ENCODE results near the gene ABCC4.
A peak's percentile ranks its signal among the peaks of the same experiment; 100 is the strongest.

ABCC4 gene

GRCh38 chr13:95256091-95256490 lies 45.2 kb downstream of the ABCC4 start:
- no peak for DNase-seq

GRCh38 chr13:95255072-95255732 lies 46.0 kb downstream of the ABCC4 start:
- no peak for DNase-seq

GRCh38 chr13:95254339-95254738 lies 46.9 kb downstream of the ABCC4 start:
- no peak for DNase-seq

- no peak for DNase-seq
Observed at GRCh38 chr13:95253033-95253432, 48.2 kb downstream of the ABCC4 start.

GRCh38 chr13:95251641-95252040 lies 49.6 kb downstream of the ABCC4 start:
- no peak for DNase-seq

- no peak for DNase-seq
Observed at GRCh38 chr13:95250961-95251360, 50.3 kb downstream of the ABCC4 start.

- DNase-seq, result no peak
Observed at GRCh38 chr13:95248953-95249352, 52.3 kb downstream of the ABCC4 start.

GRCh38 chr13:95247852-95248251 lies 53.4 kb downstream of the ABCC4 start:
- no peak for DNase-seq

- no peak for DNase-seq
Observed at GRCh38 chr13:95247171-95247570, 54.1 kb downstream of the ABCC4 start.

- DNase-seq, result no peak
Observed at GRCh38 chr13:95246292-95247082, 54.8 kb downstream of the ABCC4 start.

GRCh38 chr13:95245071-95245470 lies 56.2 kb downstream of the ABCC4 start:
- DNase-seq, result no peak

GRCh38 chr13:95243207-95243606 lies 58.0 kb downstream of the ABCC4 start:
- peak in 6 of 14 donors; percentile 14 to 36 (median 32) for DNase-seq

- no peak for DNase-seq
Observed at GRCh38 chr13:95241321-95241720, 59.9 kb downstream of the ABCC4 start.

- DNase-seq, result no peak
Observed at GRCh38 chr13:95239283-95239682, 62.0 kb downstream of the ABCC4 start.

- DNase-seq, result no peak
Observed at GRCh38 chr13:95237310-95237870, 63.9 kb downstream of the ABCC4 start.

GRCh38 chr13:95236774-95237173 lies 64.5 kb downstream of the ABCC4 start:
- DNase-seq, result no peak

- no peak for DNase-seq
Observed at GRCh38 chr13:95235974-95236373, 65.3 kb downstream of the ABCC4 start.

- DNase-seq, result no peak
Observed at GRCh38 chr13:95235199-95235756, 66.0 kb downstream of the ABCC4 start.

- no peak for DNase-seq
Observed at GRCh38 chr13:95234242-95234641, 67.0 kb downstream of the ABCC4 start.

GRCh38 chr13:95233026-95233635 lies 68.1 kb downstream of the ABCC4 start:
- no peak for DNase-seq

GRCh38 chr13:95231393-95231792 lies 69.9 kb downstream of the ABCC4 start:
- DNase-seq, result no peak

- no peak for DNase-seq
Observed at GRCh38 chr13:95229855-95230254, 71.4 kb downstream of the ABCC4 start.

GRCh38 chr13:95228130-95228529 lies 73.1 kb downstream of the ABCC4 start:
- DNase-seq, result no peak

Measured in C1 segment of cervical spinal cord (tissue), 14 donors.